Testis (tissue), 5 donors: ENCODE measurements around the gene BTNL8. TPM values are rescaled to one million over a fixed set of nuclear protein-coding genes. Genes with fewer than 3 reads are reported as not detected.

Source experiments
- DNase-seq: peaks from one replicate; pipeline ENCODE4 v3.0.0-alpha.2; 2019
- H3K27ac ChIP-seq, 2 donors: fragments of 200-600 bp; sonication (generic); one replicate each; pipeline ENCODE4 v1.5.1; 2019
- H3K27me3 ChIP-seq: fragments of 200-600 bp; sonication (generic); one replicate; pipeline ENCODE4 v1.5.1; 2019
- H3K36me3 ChIP-seq: fragments of 200-600 bp; sonication (generic); one replicate; pipeline ENCODE4 v1.5.1; 2017; ENCODE audit warnings: low read depth; ENCODE audit errors: missing control alignments
- H3K4me1 ChIP-seq: fragments of 200-600 bp; sonication (generic); one replicate; pipeline ENCODE4 v1.5.1; 2019
- H3K4me3 ChIP-seq, 2 donors: fragments of 200-600 bp; sonication (generic); one replicate each; pipeline ENCODE4 v1.5.1; 2017 to 2019
- H3K9me3 ChIP-seq: fragments of 200-600 bp; sonication (generic); one replicate; pipeline ENCODE4 v1.5.1; 2017
- CTCF ChIP-seq, 3 experiments: fragments of 450-650 bp in 2 of 3; fragments of 200-600 bp in 1 of 3; sonication (generic) in 1 of 3; IDR thresholded peaks; one replicate each; pipeline ENCODE4 v1.5.1; 2016 to 2019; ENCODE audit warnings: antibody characterized with exemption in 3 of 3, mild to moderate bottlenecking in 2 of 3, moderate library complexity in 1 of 3
- POLR2A ChIP-seq: fragments of 450-650 bp; IDR thresholded peaks from one replicate; pipeline ENCODE4 v1.6.1; 2017; ENCODE audit warnings: antibody characterized with exemption, mild to moderate bottlenecking, moderate library complexity
- WGBS, 2 donors: methylation state at CpG; one replicate each; pipeline ENCODE4 v1.1.5; 2018; 5-methylcytosine and 5-hydroxymethylcytosine counted together
- intact Hi-C: fragments of 100-400 bp; cut with DNase I; formaldehyde crosslinking; loops from one replicate; pipeline ENCODE4 v1.15.1; 2023; ENCODE audit warnings: low total_unique reads
- long read RNA-seq, 2 donors: transcript quantifications; one replicate each; lab custom pipeline, GENCODE V29; 2026
- polyA plus RNA-seq: library from polyadenylated mRNA; stranded (reverse); fragments of 350-450 nt; fragmentation: Illumina TruSeq; extraction: RNeasy Lipid Tissue Mini Kit (QIAGEN cat#74804); gene quantifications from one replicate; pipeline ENCODE4 v1.2.3, GENCODE V29; 2014; ENCODE audit warnings: low read depth, low replicate concordance; ENCODE audit not compliant: insufficient read depth
- total RNA-seq, 2 donors: library from RNA; depleted of rRNA; stranded (reverse); fragments of >200 nt; gene quantifications; one replicate each; pipeline ENCODE4 v1.2.3, GENCODE V29; 2016

BTNL8 gene
- total RNA-seq (10 to 100 TPM; 13.1 to 14.7 TPM), polyA plus RNA-seq (10.3 TPM)
- long read RNA-seq, donor 1, result 0 reads
- long read RNA-seq, donor 2, result 0 reads

GRCh38 chr5:180898621-180899246, at the start of gene BTNL8:
Gene BTNL8 (plus strand): TSS chr5:180899159. CDS start chr5:180899311, 152 bp downstream.
- Histone ChIP-seq H3K9me3 (no peaks in the 10 kb centered on the region), H3K27ac (no peak within 1 kb of the TSS), H3K36me3 (no peaks in the 10 kb centered on the region), H3K4me3 (no peak within 1 kb of the TSS), H3K4me1 (no peaks in the 10 kb centered on the region), H3K27me3 (no peaks in the 10 kb centered on the region)
- DNase-seq, result no peak
- WGBS, 2 donors, result 90 to 93% methylated on average over 9 of the region's 9 CpGs
- no peak for TF ChIP-seq CTCF (IDR thresholded peaks at IDR 0.05)
- no peak for TF ChIP-seq POLR2A
- intact Hi-C loops, result no loop called here

- H3K9me3 ChIP-seq, result no peaks in the 10 kb centered on the region
- no peaks in the 10 kb centered on the region for H3K36me3 ChIP-seq
- WGBS, 2 donors, result 91 to 92% methylated on average over 4 of the region's 4 CpGs
- TF ChIP-seq CTCF (IDR thresholded peaks at IDR 0.05) (no peak), POLR2A (no peak)
- DNase-seq, result no peak
- no peak overlapping the region for H3K27ac ChIP-seq
- intact Hi-C loops, result no loop called here
- H3K27me3 ChIP-seq, result no peaks in the 10 kb centered on the region
- no peak overlapping the region for H3K4me3 ChIP-seq
- no peaks in the 10 kb centered on the region for H3K4me1 ChIP-seq
Observed at GRCh38 chr5:180849827-180850226, 49.1 kb upstream of the BTNL8 start.

- intact Hi-C loops, result no loop called here
Observed at GRCh38 chr5:180850434-180851078, 48.4 kb upstream of the BTNL8 start.

GRCh38 chr5:180852495-180852894, 46.5 kb upstream of the BTNL8 start:
- no peak for TF ChIP-seq CTCF (IDR thresholded peaks at IDR 0.05)
- TF ChIP-seq POLR2A, result no peak
- no peaks in the 10 kb centered on the region for H3K4me1 ChIP-seq
- no peaks in the 10 kb centered on the region for H3K27me3 ChIP-seq
- WGBS, 2 donors, result 88 to 95% methylated on average over 4 of the region's 4 CpGs
- H3K36me3 ChIP-seq, result no peaks in the 10 kb centered on the region
- intact Hi-C loops, result no loop called here
- H3K9me3 ChIP-seq, result no peaks in the 10 kb centered on the region
- no peak overlapping the region for H3K4me3 ChIP-seq
- H3K27ac ChIP-seq, result no peak overlapping the region
- DNase-seq, result no peak

More at GRCh38 chr5:180850434-180851078, 48.4 kb upstream of the BTNL8 start:
- Histone ChIP-seq H3K27ac (no peak overlapping the region), H3K36me3 (no peaks in the 10 kb centered on the region), H3K4me3 (no peak overlapping the region), H3K9me3 (no peaks in the 10 kb centered on the region), H3K27me3 (no peaks in the 10 kb centered on the region), H3K4me1 (no peaks in the 10 kb centered on the region)
- WGBS, 2 donors, result 95 to 98% methylated on average over 10 of the region's 10 CpGs
- no peak for DNase-seq
- no peak for TF ChIP-seq CTCF (IDR thresholded peaks at IDR 0.05)
- no peak for TF ChIP-seq POLR2A
